Adrenal gland (tissue), 12 donors: ENCODE data around the gene EIF2D. TPM values are rescaled to one million over a fixed set of nuclear protein-coding genes. Genes with fewer than 3 reads are reported as not detected.

ENCODE experiments used
- DNase-seq, 7 donors: peaks; one replicate each; pipeline ENCODE4 v3.0.0-alpha.2; 2019 to 2020
- H3K27ac ChIP-seq, 5 donors: fragments of 200-600 bp; sonication (generic) in 4 of 5; 1 replicate in 3 of 5; 2 replicates in 2 of 5; pipeline versions ENCODE4 v1.5.1 to v1.8.0; 2016 to 2020; ENCODE audit warnings: mild to moderate bottlenecking in 1 of 5
- H3K27me3 ChIP-seq: fragments of 200-600 bp; 2 replicates; pipeline ENCODE4 v1.8.0; 2021
- H3K36me3 ChIP-seq, 2 donors: fragments of 200-600 bp; replicated peaks in 1 of 2; 1 replicate in 1 of 2; 2 replicates in 1 of 2; pipeline versions ENCODE4 v1.5.1 to v1.8.0; 2018 to 2022
- H3K4me1 ChIP-seq, 2 donors: fragments of 200-600 bp; replicated peaks in 1 of 2; 1 replicate in 1 of 2; 2 replicates in 1 of 2; pipeline versions ENCODE4 v1.5.1 to v1.8.0; 2018 to 2021
- H3K4me3 ChIP-seq, 4 donors: fragments of 200-600 bp; sonication (generic) in 3 of 4; one replicate each; pipeline ENCODE4 v1.5.1; 2016 to 2018
- H3K9me3 ChIP-seq, 3 donors: fragments of 200-600 bp; sonication (generic) in 1 of 3; replicated peaks in 1 of 3; 1 replicate in 2 of 3; 2 replicates in 1 of 3; pipeline versions ENCODE4 v1.5.1 to v1.8.0; 2016 to 2021
- POLR2A ChIP-seq, 2 donors: fragments of 450-650 bp; IDR thresholded peaks; one replicate each; pipeline ENCODE4 v1.6.1; 2017; ENCODE audit warnings: antibody characterized with exemption in 2 of 2, mild to moderate bottlenecking in 2 of 2, moderate library complexity in 1 of 2
- WGBS, 4 donors: extraction: QIAGEN DNeasy Blood & Tissue Kit in 2 of 4; methylation state at CpG; one replicate each; pipeline versions ENCODE4 v1.1.5 to v1.1.7; 2013 to 2017; 5-methylcytosine and 5-hydroxymethylcytosine counted together
- intact Hi-C, 2 donors: fragments of 100-400 bp; cut with DNase I; formaldehyde crosslinking; loops; one replicate each; pipeline versions ENCODE4 v1.14.1 to v1.15.0; 2022 to 2023
- polyA plus RNA-seq, 3 donors: library from polyadenylated mRNA; stranded (reverse); fragments of 200-250 nt in 2 of 3; fragments of 350-450 nt in 1 of 3; fragmentation: Illumina TruSeq in 1 of 3; extraction: RNeasy Lipid Tissue Mini Kit (QIAGEN cat#74804) in 1 of 3; gene quantifications; one replicate each; pipeline ENCODE4 v1.2.3, GENCODE V29; 2013 to 2014
- total RNA-seq, 9 donors: library from RNA; depleted of rRNA in 4 of 9; stranded (reverse); fragments of >200 nt in 4 of 9; fragments of 120-200 nt in 1 of 9; fragmentation: NEBNext Ultra II Directional in 1 of 9; extraction: Animal tissue kit (Norgen Biotek cat#: 25700) in 1 of 9; gene quantifications; one replicate each; pipeline versions ENCODE4 v1.1.0 to v1.2.4, GENCODE V29; 2013 to 2023
- TF ChIP-seq, protein P1 (sequence below), 6 experiments: fragments of 450-650 bp in 4 of 6; fragments of 200-600 bp in 2 of 6; sonication (generic) in 1 of 6; IDR thresholded peaks; 1 replicate in 5 of 6; 2 replicates in 1 of 6; pipeline versions ENCODE4 v1.5.1 to v1.8.0; 2016 to 2021; ENCODE audit warnings: antibody characterized with exemption in 6 of 6, mild to moderate bottlenecking in 2 of 6, moderate library complexity in 1 of 6
- donor health status: healthy with polysubstance abuse.
- donor health status: Bipolar disorder and iron deficiency.
- donor health status: DM: yes; HTN: yes; CAD: no.
- donor health status: DM: no; HTN: no; CAD: no.
- donor health status: DM: no; HTN: no; CAD: no.
- donor health status: DM: yes; HTN: yes; CAD: no.

Gene EIF2D
- total and polyA plus RNA-seq, 12 donors: 31.6 to 95.4 (median 54.0) TPM

GRCh38 chr1:206554701-206555472 lies 57.4 kb downstream of the EIF2D start:
- peak overlapping the region; percentile 36 to 90 (median 67) for H3K27ac ChIP-seq
- H3K27me3 ChIP-seq: no peaks in the 10 kb centered on the region
- TF ChIP-seq, protein P1, sequence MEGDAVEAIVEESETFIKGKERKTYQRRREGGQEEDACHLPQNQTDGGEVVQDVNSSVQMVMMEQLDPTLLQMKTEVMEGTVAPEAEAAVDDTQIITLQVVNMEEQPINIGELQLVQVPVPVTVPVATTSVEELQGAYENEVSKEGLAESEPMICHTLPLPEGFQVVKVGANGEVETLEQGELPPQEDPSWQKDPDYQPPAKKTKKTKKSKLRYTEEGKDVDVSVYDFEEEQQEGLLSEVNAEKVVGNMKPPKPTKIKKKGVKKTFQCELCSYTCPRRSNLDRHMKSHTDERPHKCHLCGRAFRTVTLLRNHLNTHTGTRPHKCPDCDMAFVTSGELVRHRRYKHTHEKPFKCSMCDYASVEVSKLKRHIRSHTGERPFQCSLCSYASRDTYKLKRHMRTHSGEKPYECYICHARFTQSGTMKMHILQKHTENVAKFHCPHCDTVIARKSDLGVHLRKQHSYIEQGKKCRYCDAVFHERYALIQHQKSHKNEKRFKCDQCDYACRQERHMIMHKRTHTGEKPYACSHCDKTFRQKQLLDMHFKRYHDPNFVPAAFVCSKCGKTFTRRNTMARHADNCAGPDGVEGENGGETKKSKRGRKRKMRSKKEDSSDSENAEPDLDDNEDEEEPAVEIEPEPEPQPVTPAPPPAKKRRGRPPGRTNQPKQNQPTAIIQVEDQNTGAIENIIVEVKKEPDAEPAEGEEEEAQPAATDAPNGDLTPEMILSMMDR (IDR thresholded peaks at IDR 0.05): no peak
- no peak for TF ChIP-seq POLR2A (IDR thresholded peaks at IDR 0.05)
- H3K9me3 ChIP-seq: no peaks in the 10 kb centered on the region
- peak in 3 of 7 donors; percentile 54 to 66 (median 54) for DNase-seq
- H3K4me1 ChIP-seq: peaks cover 41 to 62% of the 10 kb centered on the region in 2 donors
- WGBS, 4 donors: 54 to 61% (median 57%) methylated on average over 1 of the region's 1 CpG
- intact Hi-C loops: no loop called here
- no peaks in the 10 kb centered on the region for H3K36me3 ChIP-seq
- no peak overlapping the region for H3K4me3 ChIP-seq

DNA sequence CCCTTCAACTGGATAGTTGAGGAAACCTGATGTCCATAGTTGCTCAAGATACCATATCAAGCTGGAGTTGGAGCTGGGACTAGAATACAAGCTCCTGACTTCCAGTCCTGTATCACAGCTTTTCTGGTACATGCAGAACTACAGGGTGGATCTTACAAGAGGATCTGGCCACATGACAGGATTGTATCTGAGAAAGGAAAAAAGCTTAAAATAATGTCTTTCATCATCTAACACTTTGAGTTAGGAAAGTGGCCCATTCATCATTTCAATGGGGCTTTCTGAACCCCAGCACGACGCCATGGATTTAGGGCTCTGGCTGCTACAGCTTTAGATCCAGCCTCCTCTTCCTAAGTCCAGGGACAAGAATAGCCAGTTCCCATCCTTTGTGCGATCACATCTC lies 58.1 kb downstream of the EIF2D start:
- Histone ChIP-seq H3K4me1 (peaks cover 36 to 56% of the 10 kb centered on the region in 2 donors), H3K36me3 (no peaks in the 10 kb centered on the region), H3K27me3 (no peaks in the 10 kb centered on the region), H3K27ac (peak overlapping the region in 1 of 5 donors; percentile 90), H3K9me3 (no peaks in the 10 kb centered on the region), H3K4me3 (no peak overlapping the region)
- intact Hi-C loops: no loop called here
- DNase-seq: no peak
- WGBS, 4 donors: 79 to 88% (median 84%) methylated on average over 3 of the region's 3 CpGs
- TF ChIP-seq POLR2A (IDR thresholded peaks at IDR 0.05): no peak
- TF ChIP-seq, protein P1 (IDR thresholded peaks at IDR 0.05): no peak

DNA sequence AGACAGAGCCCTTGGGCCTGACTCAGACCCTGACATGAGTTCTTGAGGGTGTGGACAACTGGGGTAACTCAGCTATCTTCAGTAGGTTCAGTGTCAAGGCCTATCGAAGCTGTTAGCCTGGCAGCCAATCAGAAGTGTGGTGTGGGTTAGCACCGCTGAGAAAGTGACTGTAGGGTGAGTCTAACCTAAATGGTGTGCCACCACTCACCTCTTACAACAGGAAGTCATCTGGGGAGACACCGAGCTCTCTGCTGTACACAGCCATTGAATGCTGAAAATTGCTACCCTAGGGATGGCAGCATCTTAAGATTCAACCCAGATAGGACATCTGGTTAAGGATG lies 60.3 kb downstream of the EIF2D start:
- WGBS, 4 donors: 89 to 90% (median 90%) methylated on average over 3 of the region's 3 CpGs; no CpG with 5 or more reads in 1 of the 4 donors
- H3K9me3 ChIP-seq: no peaks in the 10 kb centered on the region
- TF ChIP-seq, protein P1 (IDR thresholded peaks at IDR 0.05): no peak
- TF ChIP-seq POLR2A (IDR thresholded peaks at IDR 0.05): no peak
- H3K27ac ChIP-seq: no peak overlapping the region
- H3K4me1 ChIP-seq: peaks cover 21 to 34% of the 10 kb centered on the region in 2 donors
- no peak overlapping the region for H3K4me3 ChIP-seq
- H3K36me3 ChIP-seq: no peaks in the 10 kb centered on the region
- no peaks in the 10 kb centered on the region for H3K27me3 ChIP-seq
- DNase-seq: no peak
- intact Hi-C loops: no loop called here

DNA sequence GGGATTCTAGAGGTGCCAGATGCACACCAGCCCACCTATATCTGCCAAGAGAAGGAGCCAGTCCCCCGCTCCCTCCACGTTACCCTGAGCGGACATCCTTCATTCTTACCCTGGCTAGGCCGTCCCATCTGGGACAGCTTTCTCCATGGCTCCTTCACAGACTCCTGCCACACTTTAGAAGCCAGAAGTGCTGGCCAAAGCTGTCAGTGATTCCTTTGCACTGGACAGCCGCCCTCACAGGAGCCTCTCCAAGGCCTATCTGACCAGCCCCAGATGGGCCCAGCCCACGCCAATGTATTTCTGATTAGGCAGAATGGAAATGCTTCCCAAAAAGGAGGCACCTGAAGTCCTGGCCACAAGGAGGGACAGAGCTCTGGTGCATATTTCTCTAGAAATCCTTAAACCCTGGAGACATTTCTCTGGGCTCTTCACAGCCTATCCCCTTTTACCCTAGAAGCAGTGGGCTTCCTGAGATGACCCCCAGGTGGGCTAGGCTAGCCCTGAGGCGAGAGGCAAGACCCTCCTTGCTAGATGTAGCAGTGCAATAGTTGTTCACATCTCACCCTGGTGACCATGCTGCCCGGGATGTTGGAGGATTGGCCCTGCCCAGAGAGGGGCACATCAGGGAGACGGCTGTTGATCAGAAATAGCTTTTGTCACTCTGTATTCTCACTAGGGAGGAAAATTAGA lies 60.8 kb downstream of the EIF2D start:
- peaks cover 16 to 29% of the 10 kb centered on the region in 2 donors for H3K4me1 ChIP-seq

More for the DNA sequence above, 60.8 kb downstream of the EIF2D start:
- Histone ChIP-seq H3K9me3 (no peaks in the 10 kb centered on the region), H3K27me3 (no peaks in the 10 kb centered on the region), H3K36me3 (no peaks in the 10 kb centered on the region), H3K27ac (no peak overlapping the region), H3K4me3 (no peak overlapping the region)
- 88 to 95% (median 93%) methylated on average over 7 to 9 of the region's 9 CpGs for WGBS, 4 donors
- DNase-seq: no peak
- intact Hi-C loops: no loop called here
- TF ChIP-seq, protein P1 (IDR thresholded peaks at IDR 0.05): no peak
- no peak for TF ChIP-seq POLR2A (IDR thresholded peaks at IDR 0.05)
